Measurements from ENCODE around the gene UPK1A. TPM values are rescaled to one million over a fixed set of nuclear protein-coding genes. Genes with fewer than 3 reads are reported as not detected.

The UPK1A gene
- total and polyA plus RNA-seq, 9 of the 15 experiments (the other 6 are each of a cell fraction or from before 2014, with no cell fraction given): 0.06 to 0.13 TPM; not detected in 7

DNA sequence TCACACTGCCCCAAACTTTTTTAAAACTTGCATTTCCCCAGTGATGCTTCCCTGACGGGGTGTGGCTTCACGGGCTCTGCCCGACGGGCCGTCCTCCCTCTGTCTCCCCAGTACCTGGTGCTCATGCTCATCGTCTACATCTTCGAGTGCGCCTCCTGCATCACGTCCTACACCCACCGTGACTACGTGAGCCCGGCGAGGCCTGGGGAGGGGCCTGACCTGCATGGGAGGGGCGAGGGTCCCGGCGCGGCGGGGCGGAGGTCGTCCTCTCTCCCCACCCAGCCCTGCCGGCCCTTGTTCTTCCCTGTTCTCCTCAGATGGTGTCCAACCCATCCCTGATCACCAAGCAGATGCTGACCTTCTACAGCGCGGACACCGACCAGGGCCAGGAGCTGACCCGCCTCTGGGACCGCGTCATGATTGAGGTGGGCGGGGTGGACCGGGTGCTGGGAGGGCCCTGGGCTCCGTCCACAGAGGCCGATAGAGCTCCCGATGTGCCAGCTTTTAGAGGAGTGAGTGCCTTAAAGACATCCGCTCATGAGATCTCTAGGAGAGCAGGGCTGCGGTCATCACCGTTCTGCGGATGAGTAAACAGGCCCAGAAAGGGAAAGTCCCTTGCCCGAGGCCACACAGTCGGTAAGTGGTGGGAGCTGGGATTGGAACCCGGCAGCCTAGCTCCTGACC is 6.9 kb downstream of the UPK1A start (continued):
- TF ChIP-seq, protein P1, sequence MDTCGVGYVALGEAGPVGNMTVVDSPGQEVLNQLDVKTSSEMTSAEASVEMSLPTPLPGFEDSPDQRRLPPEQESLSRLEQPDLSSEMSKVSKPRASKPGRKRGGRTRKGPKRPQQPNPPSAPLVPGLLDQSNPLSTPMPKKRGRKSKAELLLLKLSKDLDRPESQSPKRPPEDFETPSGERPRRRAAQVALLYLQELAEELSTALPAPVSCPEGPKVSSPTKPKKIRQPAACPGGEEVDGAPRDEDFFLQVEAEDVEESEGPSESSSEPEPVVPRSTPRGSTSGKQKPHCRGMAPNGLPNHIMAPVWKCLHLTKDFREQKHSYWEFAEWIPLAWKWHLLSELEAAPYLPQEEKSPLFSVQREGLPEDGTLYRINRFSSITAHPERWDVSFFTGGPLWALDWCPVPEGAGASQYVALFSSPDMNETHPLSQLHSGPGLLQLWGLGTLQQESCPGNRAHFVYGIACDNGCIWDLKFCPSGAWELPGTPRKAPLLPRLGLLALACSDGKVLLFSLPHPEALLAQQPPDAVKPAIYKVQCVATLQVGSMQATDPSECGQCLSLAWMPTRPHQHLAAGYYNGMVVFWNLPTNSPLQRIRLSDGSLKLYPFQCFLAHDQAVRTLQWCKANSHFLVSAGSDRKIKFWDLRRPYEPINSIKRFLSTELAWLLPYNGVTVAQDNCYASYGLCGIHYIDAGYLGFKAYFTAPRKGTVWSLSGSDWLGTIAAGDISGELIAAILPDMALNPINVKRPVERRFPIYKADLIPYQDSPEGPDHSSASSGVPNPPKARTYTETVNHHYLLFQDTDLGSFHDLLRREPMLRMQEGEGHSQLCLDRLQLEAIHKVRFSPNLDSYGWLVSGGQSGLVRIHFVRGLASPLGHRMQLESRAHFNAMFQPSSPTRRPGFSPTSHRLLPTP (IDR thresholded peaks at IDR 0.05; ENCODE audit: borderline replicate concordance, extremely low read depth, insufficient read length): no peak
- TF ChIP-seq FOXP1 (CRISPR knock-in tag; IDR thresholded peaks at IDR 0.05) (no peak), ZNF436 (CRISPR knock-in tag; IDR thresholded peaks at IDR 0.05) (no peak), SP2 (IDR thresholded peaks at IDR 0.05; ENCODE audit: extremely low read depth, low read depth, low read length, poor library complexity, severe bottlenecking) (no peak), NCOA6 (IDR thresholded peaks at IDR 0.05) (no peak), ZNF766 (CRISPR knock-in tag; conservative IDR thresholded peaks at IDR 0.05) (no peak), CREB1 (IDR thresholded peaks at IDR 0.05) (no peak), CREB1 (CRISPR knock-in tag; IDR thresholded peaks at IDR 0.05) (0 out of 2 replicates have a peak, but pooled peaks have one; percentile 22), USF1 (CRISPR knock-in tag; IDR thresholded peaks at IDR 0.05) (peak; percentile 14; the same call in 1 of the 2 replicates), YBX1 (IDR thresholded peaks at IDR 0.05) (no peak), MEF2A (IDR thresholded peaks at IDR 0.05; ENCODE audit: control insufficient read depth, low read depth, low read length) (no peak), FOXO4 (CRISPR knock-in tag; IDR thresholded peaks at IDR 0.05) (no peak), HCFC1 (IDR thresholded peaks at IDR 0.05; ENCODE audit: low read depth, low read length) (no peak), THAP12 (CRISPR knock-in tag; IDR thresholded peaks at IDR 0.05) (no peak), ZNF263 (CRISPR knock-in tag; IDR thresholded peaks at IDR 0.05; ENCODE audit: borderline replicate concordance) (peak; percentile 68; the same call in 1 of the 2 replicates), ZNF165 (CRISPR knock-in tag; IDR thresholded peaks at IDR 0.05; ENCODE audit: borderline replicate concordance) (no peak), KLF1 (tag; IDR thresholded peaks at IDR 0.05) (no peak)
- TF ChIP-seq, protein P2, sequence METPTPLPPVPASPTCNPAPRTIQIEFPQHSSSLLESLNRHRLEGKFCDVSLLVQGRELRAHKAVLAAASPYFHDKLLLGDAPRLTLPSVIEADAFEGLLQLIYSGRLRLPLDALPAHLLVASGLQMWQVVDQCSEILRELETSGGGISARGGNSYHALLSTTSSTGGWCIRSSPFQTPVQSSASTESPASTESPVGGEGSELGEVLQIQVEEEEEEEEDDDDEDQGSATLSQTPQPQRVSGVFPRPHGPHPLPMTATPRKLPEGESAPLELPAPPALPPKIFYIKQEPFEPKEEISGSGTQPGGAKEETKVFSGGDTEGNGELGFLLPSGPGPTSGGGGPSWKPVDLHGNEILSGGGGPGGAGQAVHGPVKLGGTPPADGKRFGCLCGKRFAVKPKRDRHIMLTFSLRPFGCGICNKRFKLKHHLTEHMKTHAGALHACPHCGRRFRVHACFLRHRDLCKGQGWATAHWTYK (CRISPR knock-in tag; IDR thresholded peaks at IDR 0.05): no peak

All from K562 (cell line).